ENCODE data around the gene XAGE1B. TPM values are rescaled to one million over a fixed set of nuclear protein-coding genes. Genes with fewer than 3 reads are reported as not detected.
"Not testable (repeated sequence)": the region's sequence is repeated elsewhere in the genome, so short reads cannot be mapped to it uniquely, and the experiment has no call there.

XAGE1B gene
- total RNA-seq: not detected

- not testable (repeated sequence) for H3K4me1 ChIP-seq; H3K27me3 ChIP-seq; DNase-seq (ENCODE audit: low spot score in 2 of 2); H3K27ac ChIP-seq; H3K9me3 ChIP-seq; H3K36me3 ChIP-seq; H3K4me3 ChIP-seq
- WGBS: no CpG with 5 or more reads among the region's 18 CpGs
These were observed at the start of gene XAGE1B for GRCh38 chrX:52516987-52517325. TSS of gene XAGE1B (minus strand) at chrX:52517063. CDS start at chrX:52515527, 1,536 bp downstream.

GRCh38 chrX:52563105-52563504, 46.2 kb upstream of the XAGE1B start:
- Histone ChIP-seq H3K4me1 (no peaks in the 10 kb centered on the region), H3K4me3 (no peak overlapping the region), H3K27me3 (no peaks in the 10 kb centered on the region), H3K36me3 (no peaks in the 10 kb centered on the region), H3K27ac (no peak overlapping the region), H3K9me3 (no peaks in the 10 kb centered on the region)
- TF ChIP-seq POLR2AphosphoS5 (IDR thresholded peaks at IDR 0.05) (no peak), CTCF (IDR thresholded peaks at IDR 0.05) (no peak), POLR2A (IDR thresholded peaks at IDR 0.05) (no peak), EP300 (IDR thresholded peaks at IDR 0.05) (no peak)
- no peak for DNase-seq (ENCODE audit: low spot score in 2 of 2)
- 82% methylated on average over 10 of the region's 10 CpGs for WGBS

- H3K4me1 ChIP-seq: no peaks in the 10 kb centered on the region
- H3K36me3 ChIP-seq: no peaks in the 10 kb centered on the region
- H3K27me3 ChIP-seq: no peaks in the 10 kb centered on the region
- no peak for TF ChIP-seq CTCF (IDR thresholded peaks at IDR 0.05)
- TF ChIP-seq POLR2AphosphoS5 (IDR thresholded peaks at IDR 0.05): no peak
- TF ChIP-seq POLR2A (IDR thresholded peaks at IDR 0.05): no peak
- TF ChIP-seq EP300 (IDR thresholded peaks at IDR 0.05): no peak
- no peak overlapping the region for H3K4me3 ChIP-seq
- 70% methylated on average over 3 of the region's 3 CpGs for WGBS
- H3K27ac ChIP-seq: no peak overlapping the region
- no peak for DNase-seq (ENCODE audit: low spot score in 2 of 2)
- H3K9me3 ChIP-seq: no peaks in the 10 kb centered on the region
These were observed 41.3 kb upstream of the XAGE1B start for GRCh38 chrX:52558140-52558539.

- no peaks in the 10 kb centered on the region for H3K27me3 ChIP-seq
- no peak overlapping the region for H3K27ac ChIP-seq
- no peak for TF ChIP-seq CTCF (IDR thresholded peaks at IDR 0.05)
- no peak for TF ChIP-seq EP300 (IDR thresholded peaks at IDR 0.05)
- TF ChIP-seq POLR2A (IDR thresholded peaks at IDR 0.05): no peak
- TF ChIP-seq POLR2AphosphoS5 (IDR thresholded peaks at IDR 0.05): no peak
- H3K9me3 ChIP-seq: no peaks in the 10 kb centered on the region
- no peak for DNase-seq (ENCODE audit: low spot score in 2 of 2)
- 43% methylated on average over 1 of the region's 1 CpG for WGBS
- no peaks in the 10 kb centered on the region for H3K4me1 ChIP-seq
- H3K4me3 ChIP-seq: no peak overlapping the region
- H3K36me3 ChIP-seq: no peaks in the 10 kb centered on the region
These were observed 39.9 kb upstream of the XAGE1B start for GRCh38 chrX:52556741-52557140.

GRCh38 chrX:52553995-52554642, 37.3 kb upstream of the XAGE1B start:
- Histone ChIP-seq H3K27me3 (no peaks in the 10 kb centered on the region), H3K4me1 (no peaks in the 10 kb centered on the region), H3K4me3 (no peak overlapping the region), H3K9me3 (no peaks in the 10 kb centered on the region), H3K36me3 (no peaks in the 10 kb centered on the region), H3K27ac (no peak overlapping the region)
- no peak for DNase-seq (ENCODE audit: low spot score in 2 of 2)
- no peak for TF ChIP-seq CTCF (IDR thresholded peaks at IDR 0.05)
- no peak for TF ChIP-seq POLR2A (IDR thresholded peaks at IDR 0.05)

GRCh38 chrX:52548769-52549168, 31.9 kb upstream of the XAGE1B start:
- H3K4me1 ChIP-seq; H3K27me3 ChIP-seq; H3K27ac ChIP-seq; H3K36me3 ChIP-seq; H3K4me3 ChIP-seq; DNase-seq (ENCODE audit: low spot score in 2 of 2); H3K9me3 ChIP-seq: not testable (repeated sequence)
- 70% methylated on average over 3 of the region's 3 CpGs for WGBS
